ENCODE measurements around the gene ZNF438.

GRCh38 chr10:30828164-30828563, 203.5 kb downstream of the ZNF438 start:
- no peak for TF ChIP-seq CTCF (IDR thresholded peaks at IDR 0.05)
- no peak for TF ChIP-seq EP300 (IDR thresholded peaks at IDR 0.05)
- TF ChIP-seq POLR2A (IDR thresholded peaks at IDR 0.05) = no peak
- no peak for TF ChIP-seq POLR2AphosphoS5 (IDR thresholded peaks at IDR 0.05)

All from sigmoid colon (tissue), 4 donors.